Left ventricle myocardium inferior (tissue), 1 donor: ENCODE results near the gene ALKBH5. TPM values are rescaled to one million over a fixed set of nuclear protein-coding genes. Genes with fewer than 3 reads are reported as not detected.

Experiments used
- DNase-seq: peaks from one replicate; pipeline ENCODE4 v3.0.0-alpha.2; 2020
- H3K27ac ChIP-seq: fragments of 200-600 bp; replicated peaks from 2 replicates; pipeline ENCODE4 v1.8.0; 2021
- H3K27me3 ChIP-seq: fragments of 200-600 bp; 2 replicates; pipeline ENCODE4 v1.8.0; 2021; ENCODE audit warnings: low read depth
- H3K36me3 ChIP-seq: fragments of 200-600 bp; 2 replicates; pipeline ENCODE4 v1.8.0; 2021
- H3K4me1 ChIP-seq: fragments of 200-600 bp; 2 replicates; pipeline ENCODE4 v1.8.0; 2021
- H3K4me3 ChIP-seq: fragments of 200-600 bp; 2 replicates; pipeline ENCODE4 v1.8.0; 2021; ENCODE audit warnings: mild to moderate bottlenecking, moderate library complexity
- H3K9me3 ChIP-seq: fragments of 200-600 bp; replicated peaks from 2 replicates; pipeline ENCODE4 v1.8.0; 2021
- intact Hi-C: fragments of 100-400 bp; cut with micrococcal nuclease; formaldehyde crosslinking; loops from one replicate; pipeline ENCODE4 v1.11.0; 2022
- total RNA-seq: library from RNA; stranded (reverse); fragmentation: NEBNext Ultra II Directional; extraction: Animal tissue kit (Norgen Biotek cat#: 25700); gene quantifications from one replicate; pipeline ENCODE4 v1.2.1, GENCODE V29; 2021
- TF ChIP-seq, protein P1 (sequence below): fragments of 200-600 bp; IDR thresholded peaks from 2 replicates; pipeline ENCODE4 v1.8.0; 2021; ENCODE audit warnings: antibody characterized with exemption, mild to moderate bottlenecking, borderline replicate concordance
- donor health status: DM: no; HTN: yes; CAD: no; lungs with severe emphysema.

ALKBH5 gene
- total RNA-seq, 1 donor from 2014 or later: 179 TPM

DNA sequence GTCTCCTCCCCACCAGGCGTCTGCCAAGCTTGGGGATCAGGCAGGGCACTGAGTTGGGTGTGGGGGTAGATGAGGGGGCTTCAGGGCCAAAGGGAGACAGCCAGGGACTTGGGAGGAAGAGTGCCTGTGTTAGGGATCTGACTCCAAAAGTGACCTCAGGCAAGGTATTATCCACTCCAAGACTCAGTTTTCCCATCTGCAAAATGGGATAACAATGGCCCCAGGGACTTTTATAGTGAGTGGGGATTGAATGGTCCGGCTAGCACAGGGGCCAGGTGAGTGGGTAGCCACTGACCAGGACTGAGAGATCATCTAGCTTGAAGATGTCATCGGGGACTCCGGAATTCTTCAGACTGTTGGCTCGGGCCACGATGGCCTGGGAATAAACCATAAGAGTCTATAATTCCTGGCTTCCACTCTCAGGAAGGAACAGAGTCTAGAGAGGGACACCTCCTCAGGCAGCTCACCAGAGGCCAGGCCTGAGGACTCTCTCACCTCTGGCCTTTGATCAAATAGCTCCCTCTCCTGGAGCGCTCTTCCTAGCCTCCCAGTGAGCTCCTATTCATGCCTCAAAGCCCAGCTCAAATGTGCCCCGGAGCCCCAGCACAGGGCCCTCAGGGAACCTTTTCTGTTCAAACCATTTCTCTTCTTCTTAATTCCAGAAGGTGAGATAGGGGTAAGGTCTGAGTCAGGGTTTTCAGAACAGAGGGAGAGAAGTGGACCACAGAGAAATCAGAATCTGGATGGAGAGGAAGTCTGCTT lies 71.4 kb downstream of the ALKBH5 start:
- Histone ChIP-seq H3K27me3 (no peaks in the 10 kb centered on the region), H3K4me3 (no peak overlapping the region), H3K4me1 (peaks cover 47% of the 10 kb centered on the region), H3K27ac (no peak overlapping the region), H3K9me3 (no peaks in the 10 kb centered on the region), H3K36me3 (peaks cover 65% of the 10 kb centered on the region)
- DNase-seq: no peak
- TF ChIP-seq, protein P1, sequence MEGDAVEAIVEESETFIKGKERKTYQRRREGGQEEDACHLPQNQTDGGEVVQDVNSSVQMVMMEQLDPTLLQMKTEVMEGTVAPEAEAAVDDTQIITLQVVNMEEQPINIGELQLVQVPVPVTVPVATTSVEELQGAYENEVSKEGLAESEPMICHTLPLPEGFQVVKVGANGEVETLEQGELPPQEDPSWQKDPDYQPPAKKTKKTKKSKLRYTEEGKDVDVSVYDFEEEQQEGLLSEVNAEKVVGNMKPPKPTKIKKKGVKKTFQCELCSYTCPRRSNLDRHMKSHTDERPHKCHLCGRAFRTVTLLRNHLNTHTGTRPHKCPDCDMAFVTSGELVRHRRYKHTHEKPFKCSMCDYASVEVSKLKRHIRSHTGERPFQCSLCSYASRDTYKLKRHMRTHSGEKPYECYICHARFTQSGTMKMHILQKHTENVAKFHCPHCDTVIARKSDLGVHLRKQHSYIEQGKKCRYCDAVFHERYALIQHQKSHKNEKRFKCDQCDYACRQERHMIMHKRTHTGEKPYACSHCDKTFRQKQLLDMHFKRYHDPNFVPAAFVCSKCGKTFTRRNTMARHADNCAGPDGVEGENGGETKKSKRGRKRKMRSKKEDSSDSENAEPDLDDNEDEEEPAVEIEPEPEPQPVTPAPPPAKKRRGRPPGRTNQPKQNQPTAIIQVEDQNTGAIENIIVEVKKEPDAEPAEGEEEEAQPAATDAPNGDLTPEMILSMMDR: no peak
- intact Hi-C loops: no loop called here

DNA sequence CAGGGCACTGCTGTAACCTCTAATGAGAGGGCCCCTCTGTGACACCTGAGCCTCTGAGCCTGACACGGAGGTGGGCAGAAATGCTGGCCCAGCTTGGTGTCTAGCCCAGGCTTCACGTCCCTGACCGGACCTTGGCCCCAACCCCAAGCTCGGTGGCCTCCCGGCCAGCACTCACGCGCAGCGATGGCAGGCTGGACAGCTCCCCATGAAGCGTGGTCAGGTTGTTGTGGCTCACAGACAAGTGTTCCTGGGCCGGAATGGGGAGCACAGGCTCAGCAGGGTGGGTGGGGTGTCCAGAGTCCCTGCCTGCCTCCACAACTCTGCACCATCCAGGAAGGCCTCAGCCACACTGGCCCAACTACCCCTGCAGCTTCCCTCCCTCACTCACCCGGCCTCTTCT lies 72.7 kb downstream of the ALKBH5 start:
- H3K27ac ChIP-seq: peak overlapping the region; percentile 100
- TF ChIP-seq, protein P1: no peak
- no peaks in the 10 kb centered on the region for H3K9me3 ChIP-seq
- DNase-seq: no peak
- intact Hi-C loops: no loop called here
- peaks cover 52% of the 10 kb centered on the region for H3K36me3 ChIP-seq
- H3K27me3 ChIP-seq: no peaks in the 10 kb centered on the region
- peak overlapping the region; percentile 99 for H3K4me3 ChIP-seq
- H3K4me1 ChIP-seq: peaks cover 58% of the 10 kb centered on the region

DNA sequence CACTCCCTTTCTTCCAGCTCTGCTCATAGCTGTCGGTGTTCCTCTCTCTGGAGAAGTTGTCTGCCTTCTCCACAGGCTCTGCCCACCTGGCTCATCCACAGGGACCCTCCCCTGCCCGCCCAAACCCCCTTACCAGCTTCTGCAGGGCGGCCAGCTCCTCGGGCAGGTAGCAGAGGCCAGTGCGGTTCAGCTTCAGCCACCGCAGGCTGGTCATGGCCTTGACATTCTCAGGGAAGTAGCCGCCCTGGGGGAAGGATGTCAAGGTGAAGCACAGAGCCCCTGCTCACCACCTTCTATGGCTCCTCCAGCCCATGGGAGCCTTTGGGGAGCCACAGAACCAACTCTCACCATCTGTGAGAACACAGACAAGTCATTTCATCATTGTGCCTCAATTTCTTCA lies 73.1 kb downstream of the ALKBH5 start:
- Histone ChIP-seq H3K27me3 (no peaks in the 10 kb centered on the region), H3K9me3 (no peaks in the 10 kb centered on the region), H3K4me1 (peaks cover 62% of the 10 kb centered on the region), H3K36me3 (peaks cover 48% of the 10 kb centered on the region), H3K4me3 (peak overlapping the region; percentile 99), H3K27ac (peak overlapping the region; percentile 100)
- TF ChIP-seq, protein P1: no peak
- no peak for DNase-seq
- intact Hi-C loops: no loop called here

- Histone ChIP-seq H3K4me1 (peaks cover 69% of the 10 kb centered on the region), H3K36me3 (peaks cover 41% of the 10 kb centered on the region), H3K9me3 (no peaks in the 10 kb centered on the region), H3K27me3 (no peaks in the 10 kb centered on the region), H3K27ac (peak overlapping the region; percentile 100), H3K4me3 (peak overlapping the region; percentile 99)
- intact Hi-C loops: no loop called here
- DNase-seq: peak; percentile 72
- TF ChIP-seq, protein P1: no peak
These were observed 73.8 kb downstream of the ALKBH5 start for GRCh38 chr17:18257268-18257981.

DNA sequence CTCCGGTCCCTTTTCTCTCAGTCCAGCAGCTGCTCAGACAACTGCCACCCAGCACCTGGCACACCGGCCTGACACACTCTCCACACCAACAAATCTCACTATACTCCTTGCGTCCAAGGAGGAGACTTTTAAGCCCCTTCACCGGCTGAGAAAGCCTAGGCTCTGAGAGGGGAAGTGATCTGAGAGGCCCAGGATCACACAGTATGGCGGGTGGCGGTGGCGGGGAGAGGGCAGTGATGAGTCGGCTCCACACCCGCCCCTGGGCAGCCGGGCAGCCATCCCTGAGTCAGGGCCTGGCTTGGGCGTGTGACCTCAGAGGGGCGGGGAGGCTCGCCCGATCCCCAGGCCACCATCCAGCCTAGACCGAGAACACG lies 74.3 kb downstream of the ALKBH5 start:
- peaks cover 38% of the 10 kb centered on the region for H3K36me3 ChIP-seq
- H3K9me3 ChIP-seq: no peaks in the 10 kb centered on the region
- DNase-seq: peak; percentile 81
- H3K27ac ChIP-seq: peak overlapping the region; percentile 100
- peak overlapping the region; percentile 99 for H3K4me3 ChIP-seq
- intact Hi-C loops: no loop called here
- TF ChIP-seq, protein P1: no peak
- H3K4me1 ChIP-seq: peaks cover 74% of the 10 kb centered on the region
- no peaks in the 10 kb centered on the region for H3K27me3 ChIP-seq
